ENCODE data around the gene CARS1.

The CARS1 gene

GRCh38 chr11:2990617-2991451 is 66.4 kb downstream of the CARS1 start:
- no peak for DNase-seq

DNA sequence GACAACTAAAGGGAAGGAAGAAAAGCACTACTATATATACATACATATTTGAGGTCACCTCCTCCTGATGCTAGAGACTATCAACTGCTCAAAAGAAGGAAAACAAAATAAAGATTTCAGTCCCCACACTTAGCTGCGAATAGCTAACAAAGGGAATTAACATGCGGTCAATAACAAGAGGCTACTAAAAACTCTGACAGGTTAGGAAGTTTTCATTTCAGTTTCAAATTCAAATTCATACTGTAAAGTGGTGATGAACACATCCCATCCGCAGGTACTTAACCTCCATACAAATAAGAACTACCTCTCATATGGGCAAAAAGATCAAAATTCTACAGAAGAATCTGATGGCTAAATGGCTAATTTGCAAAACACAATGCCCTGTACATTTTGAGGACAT is 67.7 kb downstream of the CARS1 start:
- DNase-seq: no peak

DNA sequence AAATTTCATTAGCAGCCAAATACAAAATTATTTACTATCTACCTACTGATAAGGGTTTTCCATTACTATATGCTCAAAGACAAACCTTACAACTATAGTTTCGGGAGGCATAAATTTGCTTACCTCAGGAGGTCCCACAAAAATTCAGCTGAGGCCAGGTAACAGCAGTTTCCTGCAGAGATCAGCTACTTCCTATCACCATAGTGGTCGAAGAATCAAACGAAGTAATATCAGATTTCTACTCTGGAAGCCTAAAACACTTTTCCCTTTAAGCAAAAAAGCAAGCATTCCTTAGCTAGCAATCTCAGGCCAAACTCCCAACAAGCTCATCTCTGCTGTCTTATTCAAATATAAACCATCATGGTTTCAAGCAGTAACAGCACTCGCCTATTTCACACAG is 68.2 kb downstream of the CARS1 start:
- DNase-seq: no peak

- DNase-seq: no peak
Observed at GRCh38 chr11:2987881-2988861, 69.1 kb downstream of the CARS1 start.

DNA sequence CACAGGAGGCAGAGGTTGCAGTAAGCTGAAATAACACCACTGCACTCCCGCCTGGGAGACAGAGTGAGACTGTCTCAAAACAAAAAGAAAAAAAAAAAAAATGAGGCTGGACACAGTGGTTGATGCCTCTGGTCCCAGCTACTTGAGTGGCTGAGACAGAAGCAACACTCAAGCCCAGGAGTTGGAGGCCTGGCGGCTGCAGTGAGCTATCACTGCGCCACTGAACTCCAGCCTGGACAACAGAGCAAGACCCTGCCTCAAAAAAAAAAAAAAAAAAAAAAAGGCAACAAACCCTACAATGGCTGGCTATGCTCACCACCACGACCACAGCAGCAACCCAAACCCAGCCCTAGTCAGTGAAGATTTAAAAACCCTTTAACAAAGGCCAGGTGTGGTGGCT is 73.3 kb downstream of the CARS1 start:
- DNase-seq: no peak

DNA sequence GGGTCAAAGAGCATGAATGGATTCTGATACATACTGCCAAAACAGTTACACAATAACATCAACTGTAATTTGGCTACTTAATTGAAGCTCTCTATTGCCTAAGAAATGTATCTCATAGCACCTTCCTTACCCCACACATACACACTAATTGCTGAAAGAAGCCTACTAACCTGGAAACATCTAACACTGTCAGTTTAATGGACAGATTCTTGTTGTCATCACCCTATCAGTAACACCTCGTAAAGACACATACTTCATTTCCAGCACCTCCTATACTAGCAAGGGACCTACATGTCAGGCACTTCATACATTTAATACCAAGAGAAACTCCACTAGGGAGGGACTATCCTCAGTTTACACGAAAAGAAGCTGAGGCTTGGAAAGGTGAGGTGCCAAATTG is 75.0 kb downstream of the CARS1 start:
- no peak for DNase-seq

DNA sequence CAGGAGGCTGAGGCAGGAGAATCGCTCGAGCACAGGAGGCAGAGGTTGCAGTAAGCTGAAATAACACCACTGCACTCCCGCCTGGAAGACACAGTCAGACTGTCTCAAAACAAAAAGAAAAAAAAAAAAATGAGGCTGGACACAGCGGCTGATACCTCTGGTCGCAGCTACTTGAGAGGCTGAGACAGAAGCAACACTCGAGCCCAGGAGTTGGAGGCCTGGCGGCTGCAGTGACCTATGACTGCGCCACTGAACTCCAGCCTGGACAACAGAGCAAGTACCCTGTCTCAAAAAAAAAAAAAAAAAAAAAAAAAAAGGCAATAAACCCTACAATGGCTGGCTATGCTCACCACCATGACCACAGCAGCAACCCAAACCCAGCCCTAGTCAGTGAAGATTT is 76.1 kb downstream of the CARS1 start:
- DNase-seq: no peak

GRCh38 chr11:2980168-2980840 is 76.9 kb downstream of the CARS1 start:
- no peak for DNase-seq

DNA sequence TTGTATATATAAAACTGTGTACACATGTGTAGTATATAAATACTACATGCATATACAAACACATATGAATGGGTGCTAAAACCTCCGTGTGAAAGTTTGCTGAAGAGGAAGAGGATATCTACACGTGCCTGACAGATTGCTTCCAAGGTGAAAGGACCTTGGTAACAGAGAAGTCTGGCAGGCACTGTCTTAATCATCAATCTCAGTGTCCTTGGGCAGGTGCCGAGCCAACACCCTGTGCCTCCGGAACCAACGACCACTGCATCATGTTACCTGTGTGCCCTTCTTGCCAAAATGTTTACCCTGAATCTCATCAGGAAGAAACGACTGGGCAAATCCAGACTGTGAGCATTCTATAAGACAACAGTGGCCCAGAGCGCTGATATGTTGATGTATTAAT is 80.1 kb downstream of the CARS1 start:
- no peak for DNase-seq

GRCh38 chr11:2976294-2977063 is 80.7 kb downstream of the CARS1 start:
- no peak for DNase-seq

- DNase-seq: no peak
Observed at GRCh38 chr11:2975594-2975993, 81.6 kb downstream of the CARS1 start.

DNA sequence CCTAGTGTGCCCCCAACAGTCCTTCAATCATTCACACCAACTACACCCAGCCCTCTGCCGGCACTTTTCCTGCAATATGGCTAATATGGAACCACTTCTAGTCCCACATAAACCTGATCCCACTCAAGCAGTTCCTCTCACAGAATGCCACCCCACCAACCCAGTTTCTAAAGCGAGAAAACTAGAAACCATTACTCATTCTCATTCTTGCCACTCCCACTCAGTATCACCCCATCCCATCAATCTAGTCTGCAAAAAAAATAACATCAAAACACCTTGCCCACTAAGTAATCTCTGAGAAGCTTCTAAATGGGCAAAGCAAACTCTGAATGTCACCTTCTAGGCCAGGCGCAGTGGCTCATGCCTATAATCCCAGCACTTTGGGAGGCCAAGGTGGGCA is 83.0 kb downstream of the CARS1 start:
- DNase-seq: no peak

- DNase-seq: no peak
Observed at GRCh38 chr11:2968341-2968900, 88.8 kb downstream of the CARS1 start.

- DNase-seq: no peak
Observed at GRCh38 chr11:2964782-2965181, 92.4 kb downstream of the CARS1 start.

DNA sequence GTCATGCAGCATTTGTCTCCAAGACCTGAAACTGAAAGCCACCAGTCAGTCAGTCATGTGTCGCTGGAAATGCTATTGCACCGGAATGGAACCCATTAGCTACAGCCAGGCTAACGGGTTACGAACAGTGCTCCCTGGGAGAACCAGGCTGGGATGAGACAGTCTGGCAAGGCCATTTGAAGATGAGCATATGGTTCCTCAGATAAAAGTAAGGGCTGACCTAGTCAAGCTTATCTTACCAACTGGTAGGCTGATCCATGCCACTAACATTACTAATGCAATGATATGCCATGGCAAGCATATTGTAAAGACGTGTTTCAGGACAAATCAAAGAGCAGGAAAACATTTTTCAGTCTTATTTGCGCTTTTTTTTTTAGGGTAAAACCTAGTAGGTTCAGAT is 93.5 kb downstream of the CARS1 start:
- no peak for DNase-seq

GRCh38 chr11:2963112-2963754 is 94.0 kb downstream of the CARS1 start:
- no peak for DNase-seq

- no peak for DNase-seq
Observed at GRCh38 chr11:2961080-2961479, 96.1 kb downstream of the CARS1 start.

DNA sequence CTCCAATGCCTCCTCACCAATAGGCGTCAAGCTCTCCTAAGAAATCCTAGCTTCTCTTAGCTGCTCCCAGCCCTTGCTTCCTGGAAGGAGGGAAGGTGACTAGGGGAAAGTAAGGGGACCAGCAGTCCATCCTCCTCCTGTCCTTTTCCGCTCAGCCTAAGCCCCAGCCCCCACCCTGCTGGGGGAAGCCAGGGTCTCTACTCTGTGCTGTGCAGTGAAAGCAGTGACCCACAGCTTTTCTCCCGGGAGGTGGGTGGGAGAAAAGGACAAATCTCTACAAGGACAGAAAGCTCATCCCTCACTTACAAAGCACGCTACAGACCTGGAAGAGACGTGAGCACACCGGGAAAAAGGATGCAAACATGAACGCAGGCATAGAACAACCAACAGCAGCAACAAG is 97.1 kb downstream of the CARS1 start:
- no peak for DNase-seq

GRCh38 chr11:2958251-2958650 is 99.0 kb downstream of the CARS1 start:
- DNase-seq: no peak

DNA sequence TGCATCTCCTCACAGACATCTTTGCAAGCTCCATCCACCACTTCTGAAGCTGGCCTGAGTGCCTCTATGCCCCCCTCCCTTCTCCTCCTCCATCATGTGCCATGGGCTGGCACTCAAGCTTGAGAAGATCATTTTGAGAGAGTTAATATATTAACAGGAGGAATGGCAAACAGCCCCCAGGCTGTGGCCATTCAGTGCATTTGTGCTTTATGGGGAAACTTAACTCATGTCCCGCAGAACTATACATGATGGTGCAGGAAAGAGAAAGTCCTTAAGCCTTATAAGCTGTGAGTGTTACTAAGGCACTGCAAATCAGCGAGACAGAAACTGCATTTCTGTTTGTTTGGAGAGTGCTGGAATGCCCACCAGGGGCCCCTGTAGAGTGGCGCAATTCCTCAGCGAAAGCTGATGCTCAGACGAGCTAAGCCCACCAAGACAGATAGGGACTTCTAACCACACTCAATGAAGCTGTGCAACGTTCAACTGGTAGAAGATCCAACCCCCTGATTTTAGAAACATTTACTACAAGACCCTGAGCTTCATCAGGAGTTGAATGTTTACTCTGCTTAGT is 101.2 kb downstream of the CARS1 start:
- DNase-seq: no peak

- no peak for DNase-seq
Observed at GRCh38 chr11:2954263-2954662, 103.0 kb downstream of the CARS1 start.
